ENCODE results near the gene CFAP97D1.
"Not testable (repeated sequence)": the region's sequence is repeated elsewhere in the genome, so short reads cannot be mapped to it uniquely, and the experiment has no call there.

CFAP97D1 gene

GRCh38 chr17:43798024-43798423 is 17.8 kb downstream of the CFAP97D1 start:
- not testable (repeated sequence) for DNase-seq (ENCODE audit: low read depth in 2 of 2)

- DNase-seq (ENCODE audit: low read depth in 2 of 2), result no peak
These were observed 18.8 kb downstream of the CFAP97D1 start for GRCh38 chr17:43799047-43799446.

- DNase-seq (ENCODE audit: low read depth in 2 of 2), result no peak
These were observed 20.5 kb downstream of the CFAP97D1 start for GRCh38 chr17:43800736-43801135.

- no peak for DNase-seq (ENCODE audit: low read depth in 2 of 2)
These were observed 21.6 kb downstream of the CFAP97D1 start for GRCh38 chr17:43801844-43802243.

GRCh38 chr17:43803758-43804157 is 23.5 kb downstream of the CFAP97D1 start:
- no peak for DNase-seq (ENCODE audit: low read depth in 2 of 2)

GRCh38 chr17:43805117-43805516 is 24.9 kb downstream of the CFAP97D1 start:
- DNase-seq (ENCODE audit: low read depth in 2 of 2), result no peak

- no peak for DNase-seq (ENCODE audit: low read depth in 2 of 2)
These were observed 27.8 kb downstream of the CFAP97D1 start for GRCh38 chr17:43808076-43808475.

- no peak for DNase-seq (ENCODE audit: low read depth in 2 of 2)
These were observed 28.9 kb downstream of the CFAP97D1 start for GRCh38 chr17:43809121-43809520.

- DNase-seq (ENCODE audit: low read depth in 2 of 2), result no peak
These were observed 30.0 kb downstream of the CFAP97D1 start for GRCh38 chr17:43810226-43810715.

- no peak for DNase-seq (ENCODE audit: low read depth in 2 of 2)
These were observed 30.6 kb downstream of the CFAP97D1 start for GRCh38 chr17:43810823-43811222.

- DNase-seq (ENCODE audit: low read depth in 2 of 2), result no peak
These were observed 32.4 kb downstream of the CFAP97D1 start for GRCh38 chr17:43812396-43813265.

GRCh38 chr17:43813386-43813785 is 33.2 kb downstream of the CFAP97D1 start:
- no peak for DNase-seq (ENCODE audit: low read depth in 2 of 2)

- DNase-seq (ENCODE audit: low read depth in 2 of 2), result no peak
These were observed 33.8 kb downstream of the CFAP97D1 start for GRCh38 chr17:43814026-43814425.

- DNase-seq (ENCODE audit: low read depth in 2 of 2), result no peak
These were observed 34.5 kb downstream of the CFAP97D1 start for GRCh38 chr17:43814714-43815113.

- DNase-seq (ENCODE audit: low read depth in 2 of 2), result no peak
These were observed 36.4 kb downstream of the CFAP97D1 start for GRCh38 chr17:43816336-43817320.

- no peak for DNase-seq (ENCODE audit: low read depth in 2 of 2)
These were observed 37.6 kb downstream of the CFAP97D1 start for GRCh38 chr17:43817826-43818225.

GRCh38 chr17:43818966-43819365 is 38.7 kb downstream of the CFAP97D1 start:
- no peak for DNase-seq (ENCODE audit: low read depth in 2 of 2)

GRCh38 chr17:43820759-43821158 is 40.5 kb downstream of the CFAP97D1 start:
- no peak for DNase-seq (ENCODE audit: low read depth in 2 of 2)

GRCh38 chr17:43822570-43823190 is 42.4 kb downstream of the CFAP97D1 start:
- DNase-seq (ENCODE audit: low read depth in 2 of 2), result no peak

- DNase-seq (ENCODE audit: low read depth in 2 of 2), result no peak
These were observed 43.3 kb downstream of the CFAP97D1 start for GRCh38 chr17:43823350-43824084.

GRCh38 chr17:43825567-43825966 is 45.3 kb downstream of the CFAP97D1 start:
- DNase-seq (ENCODE audit: low read depth in 2 of 2), result no peak
